Measurements from ENCODE around the gene RENBP.
A peak's percentile ranks its signal among the peaks of the same experiment; 100 is the strongest.

The RENBP gene

GRCh38 chrX:153953342-153953830 lies 8.9 kb upstream of the RENBP start:
- peak overlapping the region; percentile 56 for H3K9ac ChIP-seq (ENCODE audit: low read length)
- H3K36me3 ChIP-seq (ENCODE audit: control insufficient read depth, insufficient read depth, low read length): peaks cover 94% of the 10 kb centered on the region
- no peaks in the 10 kb centered on the region for H3K27me3 ChIP-seq (ENCODE audit: control insufficient read depth, insufficient read depth, low read length)
- H3K4me1 ChIP-seq (ENCODE audit: control insufficient read depth, insufficient read depth, low read length): peaks cover 20% of the 10 kb centered on the region; the same call in 1 of the 2 replicates
- peak overlapping the region; percentile 82; the same call in 1 of the 2 replicates for H3K27ac ChIP-seq (ENCODE audit: low read depth, low read length)
- no peaks in the 10 kb centered on the region; the same call in 1 of the 2 replicates for H3K9me3 ChIP-seq (ENCODE audit: control insufficient read depth, insufficient read depth, low read depth, low read length)
- H3K4me3 ChIP-seq (ENCODE audit: low read depth, low read length): no peak overlapping the region

GRCh38 chrX:153952373-153953026 lies 8.1 kb upstream of the RENBP start:
- peak overlapping the region; percentile 82; the same call in 1 of the 2 replicates for H3K27ac ChIP-seq (ENCODE audit: low read depth, low read length)
- H3K4me1 ChIP-seq (ENCODE audit: control insufficient read depth, insufficient read depth, low read length): peaks cover 29% of the 10 kb centered on the region; the same call in 1 of the 2 replicates
- no peaks in the 10 kb centered on the region for H3K27me3 ChIP-seq (ENCODE audit: control insufficient read depth, insufficient read depth, low read length)
- H3K4me3 ChIP-seq (ENCODE audit: low read depth, low read length): no peak overlapping the region
- H3K9me3 ChIP-seq (ENCODE audit: control insufficient read depth, insufficient read depth, low read depth, low read length): no peaks in the 10 kb centered on the region; the same call in 1 of the 2 replicates
- peaks cover 89% of the 10 kb centered on the region for H3K36me3 ChIP-seq (ENCODE audit: control insufficient read depth, insufficient read depth, low read length)
- H3K9ac ChIP-seq (ENCODE audit: low read length): peak overlapping the region; percentile 56

- H3K9ac ChIP-seq (ENCODE audit: low read length): no peak overlapping the region
- no peak overlapping the region for H3K4me3 ChIP-seq (ENCODE audit: low read depth, low read length)
- H3K9me3 ChIP-seq (ENCODE audit: control insufficient read depth, insufficient read depth, low read depth, low read length): no peaks in the 10 kb centered on the region; the same call in 1 of the 2 replicates
- H3K27me3 ChIP-seq (ENCODE audit: control insufficient read depth, insufficient read depth, low read length): no peaks in the 10 kb centered on the region
- peaks cover 33% of the 10 kb centered on the region; the same call in 1 of the 2 replicates for H3K4me1 ChIP-seq (ENCODE audit: control insufficient read depth, insufficient read depth, low read length)
- H3K36me3 ChIP-seq (ENCODE audit: control insufficient read depth, insufficient read depth, low read length): peaks cover 85% of the 10 kb centered on the region
- no peak overlapping the region; the same call in 1 of the 2 replicates for H3K27ac ChIP-seq (ENCODE audit: low read depth, low read length)
Measured at GRCh38 chrX:153951683-153952372, 7.4 kb upstream of the RENBP start.

- H3K27ac ChIP-seq (ENCODE audit: low read depth, low read length): no peak overlapping the region
- H3K27me3 ChIP-seq (ENCODE audit: control insufficient read depth, insufficient read depth, low read length): no peaks in the 10 kb centered on the region
- peaks cover 77% of the 10 kb centered on the region for H3K36me3 ChIP-seq (ENCODE audit: control insufficient read depth, insufficient read depth, low read length)
- H3K4me3 ChIP-seq (ENCODE audit: low read depth, low read length): no peak overlapping the region
- H3K9me3 ChIP-seq (ENCODE audit: control insufficient read depth, insufficient read depth, low read depth, low read length): no peaks in the 10 kb centered on the region; the same call in 1 of the 2 replicates
- peaks cover 33% of the 10 kb centered on the region; the same call in 1 of the 2 replicates for H3K4me1 ChIP-seq (ENCODE audit: control insufficient read depth, insufficient read depth, low read length)
- H3K9ac ChIP-seq (ENCODE audit: low read length): no peak overlapping the region
Measured at GRCh38 chrX:153950127-153950526, 5.7 kb upstream of the RENBP start.

GRCh38 chrX:153948847-153949805 lies 4.7 kb upstream of the RENBP start:
- H3K4me3 ChIP-seq (ENCODE audit: low read depth, low read length): no peak overlapping the region
- H3K9me3 ChIP-seq (ENCODE audit: control insufficient read depth, insufficient read depth, low read depth, low read length): no peaks in the 10 kb centered on the region; the same call in 1 of the 2 replicates
- peak overlapping the region; percentile 84; the same call in 1 of the 2 replicates for H3K27ac ChIP-seq (ENCODE audit: low read depth, low read length)

GRCh38 chrX:153948002-153948466 lies 3.6 kb upstream of the RENBP start:
- H3K36me3 ChIP-seq (ENCODE audit: control insufficient read depth, insufficient read depth, low read length): peaks cover 62% of the 10 kb centered on the region
- H3K27me3 ChIP-seq (ENCODE audit: control insufficient read depth, insufficient read depth, low read length): no peaks in the 10 kb centered on the region
- no peaks in the 10 kb centered on the region; the same call in 1 of the 2 replicates for H3K9me3 ChIP-seq (ENCODE audit: control insufficient read depth, insufficient read depth, low read depth, low read length)
- H3K27ac ChIP-seq (ENCODE audit: low read depth, low read length): peak overlapping the region; percentile 84; the same call in 1 of the 2 replicates
- no peak overlapping the region for H3K4me3 ChIP-seq (ENCODE audit: low read depth, low read length)
- H3K4me1 ChIP-seq (ENCODE audit: control insufficient read depth, insufficient read depth, low read length): peaks cover 41% of the 10 kb centered on the region; the same call in 1 of the 2 replicates
- peak overlapping the region; percentile 34 for H3K9ac ChIP-seq (ENCODE audit: low read length)

More at GRCh38 chrX:153948847-153949805, 4.7 kb upstream of the RENBP start:
- Histone ChIP-seq H3K36me3 (ENCODE audit: control insufficient read depth, insufficient read depth, low read length) (peaks cover 67% of the 10 kb centered on the region), H3K4me1 (ENCODE audit: control insufficient read depth, insufficient read depth, low read length) (peaks cover 36% of the 10 kb centered on the region; the same call in 1 of the 2 replicates), H3K27me3 (ENCODE audit: control insufficient read depth, insufficient read depth, low read length) (no peaks in the 10 kb centered on the region), H3K9ac (ENCODE audit: low read length) (peak overlapping the region; percentile 53)

GRCh38 chrX:153947009-153947769 lies 2.7 kb upstream of the RENBP start:
- Histone ChIP-seq H3K9ac (ENCODE audit: low read length) (peak overlapping the region; percentile 34), H3K9me3 (ENCODE audit: control insufficient read depth, insufficient read depth, low read depth, low read length) (no peaks in the 10 kb centered on the region; the same call in 1 of the 2 replicates), H3K27ac (ENCODE audit: low read depth, low read length) (no peak overlapping the region; the same call in 1 of the 2 replicates), H3K27me3 (ENCODE audit: control insufficient read depth, insufficient read depth, low read length) (no peaks in the 10 kb centered on the region), H3K36me3 (ENCODE audit: control insufficient read depth, insufficient read depth, low read length) (peaks cover 53% of the 10 kb centered on the region), H3K4me3 (ENCODE audit: low read depth, low read length) (no peak overlapping the region), H3K4me1 (ENCODE audit: control insufficient read depth, insufficient read depth, low read length) (peaks cover 46% of the 10 kb centered on the region; the same call in 1 of the 2 replicates)

- Histone ChIP-seq H3K36me3 (ENCODE audit: control insufficient read depth, insufficient read depth, low read length) (peaks cover 44% of the 10 kb centered on the region), H3K27ac (ENCODE audit: low read depth, low read length) (no peak overlapping the region), H3K27me3 (ENCODE audit: control insufficient read depth, insufficient read depth, low read length) (no peaks in the 10 kb centered on the region), H3K9me3 (ENCODE audit: control insufficient read depth, insufficient read depth, low read depth, low read length) (no peaks in the 10 kb centered on the region; the same call in 1 of the 2 replicates), H3K4me1 (ENCODE audit: control insufficient read depth, insufficient read depth, low read length) (peaks cover 53% of the 10 kb centered on the region; the same call in 1 of the 2 replicates), H3K4me3 (ENCODE audit: low read depth, low read length) (no peak overlapping the region), H3K9ac (ENCODE audit: low read length) (no peak overlapping the region)
Measured at GRCh38 chrX:153945956-153946943, 1.8 kb upstream of the RENBP start.

GRCh38 chrX:153944800-153945150 lies 332 bp upstream of the RENBP start:
- H3K4me1 ChIP-seq (ENCODE audit: control insufficient read depth, insufficient read depth, low read length): peaks cover 63% of the 10 kb centered on the region; the same call in 1 of the 2 replicates
- peaks cover 29% of the 10 kb centered on the region for H3K36me3 ChIP-seq (ENCODE audit: control insufficient read depth, insufficient read depth, low read length)
- no peaks in the 10 kb centered on the region for H3K27me3 ChIP-seq (ENCODE audit: control insufficient read depth, insufficient read depth, low read length)
- H3K9ac ChIP-seq (ENCODE audit: low read length): no peak overlapping the region
- H3K27ac ChIP-seq (ENCODE audit: low read depth, low read length): no peak overlapping the region
- H3K9me3 ChIP-seq (ENCODE audit: control insufficient read depth, insufficient read depth, low read depth, low read length): no peaks in the 10 kb centered on the region; the same call in 1 of the 2 replicates
- H3K4me3 ChIP-seq (ENCODE audit: low read depth, low read length): peak overlapping the region; percentile 60; the same call in 1 of the 2 replicates
